Stimulated activated CD4-positive, alpha-beta T cell treated with anti-CD3 and anti-CD28 coated beads, TNF-alpha, amount 100 ng/mL, for 48 hours (primary cell): ENCODE data around the gene TPGS1.

Experiments used
- DNase-seq, 3 donors: peaks; one replicate each; pipeline ENCODE4 v3.0.0-alpha.2; 2020; ENCODE audit warnings: low read depth in 3 of 3

TPGS1 gene

DNA sequence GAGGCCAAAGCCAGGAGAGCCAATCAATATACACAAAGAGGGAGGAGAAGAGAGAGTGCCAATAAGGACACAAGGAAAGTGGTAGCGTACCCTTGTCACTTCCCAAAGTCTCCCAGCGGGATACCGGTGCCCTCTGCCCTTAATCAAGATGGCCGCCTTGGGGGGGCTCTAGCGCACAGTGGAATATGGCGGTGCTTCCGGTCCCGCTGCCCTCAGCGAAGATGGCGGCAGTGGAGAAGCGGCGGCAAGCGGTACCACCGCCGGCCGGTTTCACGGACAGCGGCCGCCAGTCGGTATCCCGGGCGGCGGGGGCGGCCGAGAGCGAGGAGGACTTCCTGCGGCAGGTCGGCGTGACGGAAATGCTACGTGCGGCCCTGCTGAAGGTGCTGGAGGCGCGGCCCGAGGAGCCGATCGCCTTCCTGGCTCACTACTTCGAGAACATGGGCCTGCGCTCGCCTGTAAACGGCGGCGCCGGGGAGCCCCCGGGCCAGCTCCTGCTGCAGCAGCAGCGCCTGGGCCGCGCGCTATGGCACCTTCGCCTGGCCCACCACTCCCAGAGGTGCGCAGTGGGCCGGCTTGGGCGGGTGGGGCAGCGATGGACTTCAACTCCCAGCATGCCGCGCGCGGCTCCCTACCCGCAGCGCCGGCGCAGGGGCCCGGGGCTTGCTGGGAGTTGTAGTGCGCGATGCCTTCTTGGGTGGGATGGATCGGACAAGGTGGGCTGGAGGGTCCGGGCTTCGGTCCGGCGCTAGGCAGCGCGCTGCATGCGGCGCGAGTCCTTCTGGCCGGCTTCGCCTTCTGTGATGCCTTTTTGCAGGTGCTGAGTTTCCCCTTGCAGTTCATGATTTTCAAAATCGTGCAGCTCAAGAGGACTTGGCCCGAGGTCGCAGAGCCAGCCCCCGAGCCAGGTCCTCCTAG lies at the start of gene TPGS1:
TSS of gene TPGS1 (plus strand) at position 212 of the 918 bp plus-strand sequence. CDS start at position 222, 10 bp downstream.
- DNase-seq = peak; percentile 68 to 79 (median 79)

DNA sequence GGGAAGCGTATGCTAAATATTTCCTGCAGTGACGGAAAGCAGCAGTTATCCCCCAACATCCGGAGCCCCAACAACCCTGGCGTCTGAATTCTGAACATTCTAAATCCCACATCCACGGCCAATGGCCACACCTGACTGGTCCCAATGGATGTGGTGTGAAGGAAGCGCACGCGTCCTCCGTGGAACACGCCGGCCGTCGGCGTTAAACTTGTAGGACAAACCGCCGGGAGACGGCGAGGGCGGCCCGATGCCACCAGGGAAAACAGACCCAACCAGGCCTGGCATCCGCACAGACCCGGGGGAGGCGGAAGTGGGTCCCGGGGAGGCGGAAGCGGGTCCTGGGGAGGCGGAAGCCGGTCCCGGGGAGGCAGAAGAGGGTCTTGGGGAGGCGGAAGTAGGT lies 49.7 kb upstream of the TPGS1 start:
- DNase-seq = no peak

DNA sequence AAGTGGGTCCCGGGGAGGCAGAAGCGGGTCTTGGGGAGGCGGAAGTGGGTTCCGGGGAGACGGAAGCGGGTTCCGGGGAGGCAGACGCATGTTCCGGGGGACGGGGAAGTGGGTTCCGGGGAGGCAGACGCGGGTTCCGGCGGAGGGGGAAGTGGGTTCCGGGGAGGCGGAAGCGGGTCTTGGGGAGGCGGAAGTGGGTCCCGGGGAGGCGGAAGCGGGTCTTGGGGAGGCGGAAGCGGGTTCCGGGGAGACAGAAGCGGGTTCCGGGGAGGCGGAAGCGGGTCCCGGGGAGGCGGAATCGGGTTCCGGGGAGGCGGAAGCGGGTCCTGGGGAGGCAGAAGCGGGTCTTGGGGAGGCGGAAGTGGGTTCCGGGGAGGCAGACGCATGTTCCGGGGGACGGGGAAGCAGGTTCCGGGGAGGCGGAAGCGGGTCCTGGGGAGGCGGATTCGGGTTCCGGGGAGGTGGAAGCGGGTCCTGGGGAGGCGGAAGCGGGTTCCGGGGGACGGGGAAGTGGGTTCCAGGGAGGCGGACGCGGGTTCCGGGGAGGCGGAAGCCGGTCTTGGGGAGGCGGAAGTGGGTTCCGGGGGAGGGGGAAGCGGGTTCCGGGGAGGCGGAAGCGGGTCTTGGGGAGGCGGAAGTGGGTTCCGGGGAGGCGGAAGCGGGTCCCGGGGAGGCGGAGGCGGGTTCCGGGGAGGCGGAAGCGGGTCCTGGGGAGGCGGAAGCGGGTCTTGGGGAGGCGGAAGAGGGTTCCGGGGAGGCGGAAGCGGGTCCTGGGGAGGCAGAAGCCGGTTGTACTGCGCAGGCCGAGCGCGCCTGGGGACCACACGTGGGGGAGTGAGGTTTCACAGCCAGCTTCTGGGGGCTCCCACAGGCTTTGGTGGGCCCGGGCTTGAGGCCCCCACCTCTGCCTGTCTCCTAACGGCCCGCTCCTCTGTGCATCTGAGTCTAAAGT lies 48.9 kb upstream of the TPGS1 start:
- no peak for DNase-seq

DNA sequence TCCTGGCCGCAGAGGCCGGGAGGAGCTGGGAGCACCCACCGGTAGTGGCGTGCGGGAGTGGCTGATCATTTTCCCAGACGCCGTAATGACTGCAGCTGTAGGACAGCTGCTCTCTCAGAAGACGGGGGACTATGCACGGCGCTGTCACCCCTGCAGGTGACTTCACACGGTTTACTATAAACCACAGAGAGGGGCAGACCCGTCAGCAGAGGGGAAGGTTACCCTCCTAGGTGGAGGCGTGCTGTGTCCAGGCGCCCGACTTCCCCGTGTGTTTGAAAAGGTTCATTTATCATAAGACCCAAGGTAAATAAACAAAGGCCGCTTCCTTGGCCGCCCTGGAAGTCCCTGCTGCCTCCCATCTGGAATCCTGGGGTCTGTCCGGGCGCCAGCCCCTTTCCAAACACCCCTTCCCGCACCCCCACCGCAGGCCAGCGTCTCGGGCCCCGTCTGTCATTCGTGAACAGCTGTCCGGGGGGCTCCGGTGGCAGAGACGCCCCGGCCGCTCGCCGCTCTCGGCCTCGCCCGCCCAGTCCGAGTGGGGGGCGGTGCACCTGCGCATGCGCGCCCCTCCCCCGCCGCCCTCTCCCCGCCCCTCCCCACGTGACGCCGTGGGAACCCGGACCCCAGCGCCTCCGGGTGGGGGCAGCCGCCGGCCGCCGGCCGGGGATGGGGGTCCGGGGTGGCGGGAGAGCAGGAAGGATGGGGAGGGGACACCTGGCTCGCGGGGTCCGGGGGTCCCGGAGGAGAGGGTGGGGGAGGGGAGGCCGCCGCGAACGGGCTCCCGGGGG lies 47.4 kb upstream of the TPGS1 start:
- DNase-seq = peak in 1 of 3 donors; percentile 33

GRCh38 chr19:460877-461720 lies 46.2 kb upstream of the TPGS1 start, which contains the start of gene SHC2:
Gene SHC2 (minus strand): TSS chr19:461033. CDS start chr19:460996, 37 bp downstream.
- DNase-seq = no peak

GRCh38 chr19:461721-462551 lies 45.4 kb upstream of the TPGS1 start:
- no peak for DNase-seq

DNA sequence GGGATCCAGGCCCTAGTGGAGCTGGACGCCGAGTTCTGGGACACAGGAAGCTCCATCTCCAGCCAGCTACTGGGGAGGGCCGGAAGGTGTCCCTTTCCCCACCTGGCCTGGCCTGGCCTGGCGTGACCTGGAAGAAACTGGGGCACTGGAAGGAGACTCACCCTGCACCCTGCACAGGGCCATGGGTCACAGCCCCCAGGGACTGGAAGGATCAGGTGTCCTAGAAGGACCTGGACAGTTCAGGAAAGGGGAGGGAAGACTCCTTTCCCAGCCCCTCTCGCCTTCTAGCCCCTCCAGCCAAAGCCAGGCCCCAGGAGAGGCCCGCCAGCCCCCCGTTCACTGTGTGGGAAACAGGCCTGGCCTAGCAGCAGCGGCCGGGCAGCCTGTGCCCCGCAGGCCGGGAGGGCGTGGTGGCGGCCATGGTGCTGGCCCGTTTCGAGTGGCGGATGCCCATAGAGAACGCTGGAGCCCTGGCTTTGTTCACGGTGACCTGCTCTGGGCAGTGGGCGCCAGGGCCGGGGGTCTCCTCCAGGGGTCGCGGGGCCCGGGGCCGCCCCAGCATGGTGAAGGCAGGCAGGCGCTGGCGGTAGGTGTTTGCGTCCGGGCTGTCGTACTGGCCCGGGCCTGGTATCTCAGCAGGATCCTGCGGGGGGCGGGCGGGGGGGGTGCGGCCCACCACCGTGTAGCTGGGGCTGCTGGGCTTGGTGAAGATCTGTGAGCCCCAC lies 43.7 kb upstream of the TPGS1 start:
- no peak for DNase-seq

DNA sequence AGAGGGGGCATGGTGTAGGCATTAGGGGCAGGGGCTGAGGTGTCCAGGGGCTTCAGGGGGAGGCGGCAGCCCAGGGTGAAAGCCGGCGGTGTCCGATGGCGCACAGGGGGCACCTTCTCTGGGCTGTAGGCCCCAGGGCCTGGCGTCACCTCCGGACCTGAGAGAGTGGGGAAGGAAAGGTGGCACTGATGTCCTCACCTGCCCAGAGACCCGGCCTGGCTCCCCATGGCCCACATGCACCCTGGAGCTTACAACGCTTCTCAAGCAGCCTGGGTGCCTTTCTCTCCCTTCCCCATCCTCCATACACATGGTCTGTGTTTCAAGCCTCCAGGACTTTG lies 43.1 kb upstream of the TPGS1 start:
- DNase-seq = no peak

DNA sequence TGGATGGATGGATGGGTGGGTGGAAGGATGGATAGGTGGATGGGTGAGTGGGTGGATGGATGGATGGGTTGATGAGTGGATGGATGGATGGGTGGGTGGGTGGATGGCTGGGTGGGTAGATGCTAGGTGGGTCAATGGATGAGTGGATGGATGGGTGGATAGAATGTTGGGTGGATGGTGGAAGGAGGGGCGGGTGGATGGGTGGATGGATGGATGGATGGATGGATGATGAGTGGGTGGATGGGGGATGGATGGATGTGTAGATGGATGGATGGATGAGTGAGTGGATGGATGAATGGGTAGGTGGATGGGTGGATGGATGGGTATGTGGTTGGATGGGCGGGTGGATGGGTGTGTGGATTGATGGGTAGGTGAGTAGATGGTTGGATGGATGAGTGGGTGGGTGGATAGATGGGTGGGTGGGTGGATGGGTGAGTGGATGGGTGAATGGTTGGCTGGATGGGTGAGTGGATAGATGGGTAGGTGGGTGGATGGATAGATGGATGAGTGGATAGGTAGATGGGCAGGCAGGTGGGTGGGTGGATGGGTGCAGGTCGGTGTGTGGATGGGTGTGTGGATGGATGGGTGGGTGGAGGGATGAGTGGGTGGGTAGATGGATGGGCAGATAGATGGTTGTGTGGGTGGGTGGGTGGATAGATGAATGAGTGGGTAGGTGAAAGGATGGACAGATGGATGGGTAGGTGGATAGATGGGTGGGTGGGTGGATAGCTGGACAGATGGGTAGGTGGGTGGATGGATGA lies 42.1 kb upstream of the TPGS1 start:
- DNase-seq = no peak

DNA sequence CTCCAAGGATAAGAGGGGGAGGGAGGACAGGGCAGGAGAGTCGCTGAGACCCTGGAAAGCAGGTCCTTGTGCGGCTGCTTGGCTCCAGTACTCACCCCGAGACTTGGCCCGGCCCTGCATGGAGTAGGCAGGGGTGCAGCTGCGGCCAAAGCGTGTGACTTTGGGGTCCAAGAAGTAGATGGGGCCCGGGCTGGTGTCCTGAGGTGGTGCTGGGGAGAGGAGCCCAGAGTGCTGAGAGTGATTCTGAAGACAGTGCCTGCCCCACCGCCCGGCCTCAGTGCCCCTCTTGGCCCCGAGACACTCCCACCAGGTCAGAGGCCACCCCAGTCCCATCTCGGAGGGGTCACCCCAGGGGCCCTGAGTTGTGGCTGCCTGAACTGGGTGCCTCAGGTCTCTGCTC lies 39.7 kb upstream of the TPGS1 start:
- no peak for DNase-seq

DNA sequence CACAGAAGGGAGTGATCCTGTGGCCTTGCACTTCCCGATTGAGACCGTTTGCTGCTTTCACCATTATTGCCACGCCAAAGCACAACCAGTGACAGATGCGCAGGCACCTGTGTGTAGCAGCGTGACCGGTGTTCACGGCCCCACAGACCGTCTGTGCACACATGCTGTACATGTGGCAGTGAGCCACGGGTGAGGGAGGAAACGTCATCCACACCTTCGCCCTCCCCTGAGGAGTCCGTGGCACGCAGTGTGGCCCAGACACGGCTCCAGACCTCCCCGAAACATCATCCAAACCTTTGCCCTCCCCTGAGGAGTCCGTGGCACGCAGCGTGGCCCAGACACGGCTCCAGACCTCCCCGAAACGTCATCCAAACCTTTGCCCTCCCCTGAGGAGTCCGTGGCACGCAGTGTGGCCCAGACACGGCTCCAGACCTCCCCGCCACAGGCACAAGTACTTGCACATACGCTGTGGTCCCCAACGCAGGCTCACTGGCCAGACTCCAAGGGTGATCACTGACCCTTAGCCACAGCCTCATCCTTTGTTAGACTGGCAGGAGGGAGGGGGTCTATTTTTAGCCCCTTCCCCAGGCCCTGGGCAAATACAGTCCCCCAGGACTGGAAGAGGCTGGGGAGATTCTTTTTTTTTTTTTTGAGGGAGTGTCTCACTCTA lies 38.6 kb upstream of the TPGS1 start:
- DNase-seq = no peak

GRCh38 chr19:469833-470232 lies 37.5 kb upstream of the TPGS1 start:
- DNase-seq = no peak

DNA sequence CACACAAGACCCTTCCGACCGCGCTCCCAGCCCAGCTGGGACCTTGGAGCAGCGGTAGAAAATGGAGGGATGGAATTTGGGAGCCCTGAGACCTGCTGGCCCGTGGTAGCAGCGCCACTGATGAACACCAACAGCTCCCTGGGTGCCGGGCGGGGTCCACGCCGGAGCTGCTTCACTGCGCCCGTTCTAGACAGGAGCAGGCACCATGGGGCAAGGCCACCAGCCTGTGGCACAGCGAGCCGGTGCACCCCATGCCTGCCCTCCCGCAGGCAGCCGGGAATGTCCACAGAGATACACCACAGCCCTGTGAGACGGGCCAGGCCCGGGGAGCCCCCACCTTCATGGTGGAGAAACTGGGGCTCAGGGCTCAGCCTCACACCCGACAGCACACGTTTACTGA lies 36.6 kb upstream of the TPGS1 start:
- no peak for DNase-seq

GRCh38 chr19:472005-472858 lies 35.1 kb upstream of the TPGS1 start:
- DNase-seq = no peak

DNA sequence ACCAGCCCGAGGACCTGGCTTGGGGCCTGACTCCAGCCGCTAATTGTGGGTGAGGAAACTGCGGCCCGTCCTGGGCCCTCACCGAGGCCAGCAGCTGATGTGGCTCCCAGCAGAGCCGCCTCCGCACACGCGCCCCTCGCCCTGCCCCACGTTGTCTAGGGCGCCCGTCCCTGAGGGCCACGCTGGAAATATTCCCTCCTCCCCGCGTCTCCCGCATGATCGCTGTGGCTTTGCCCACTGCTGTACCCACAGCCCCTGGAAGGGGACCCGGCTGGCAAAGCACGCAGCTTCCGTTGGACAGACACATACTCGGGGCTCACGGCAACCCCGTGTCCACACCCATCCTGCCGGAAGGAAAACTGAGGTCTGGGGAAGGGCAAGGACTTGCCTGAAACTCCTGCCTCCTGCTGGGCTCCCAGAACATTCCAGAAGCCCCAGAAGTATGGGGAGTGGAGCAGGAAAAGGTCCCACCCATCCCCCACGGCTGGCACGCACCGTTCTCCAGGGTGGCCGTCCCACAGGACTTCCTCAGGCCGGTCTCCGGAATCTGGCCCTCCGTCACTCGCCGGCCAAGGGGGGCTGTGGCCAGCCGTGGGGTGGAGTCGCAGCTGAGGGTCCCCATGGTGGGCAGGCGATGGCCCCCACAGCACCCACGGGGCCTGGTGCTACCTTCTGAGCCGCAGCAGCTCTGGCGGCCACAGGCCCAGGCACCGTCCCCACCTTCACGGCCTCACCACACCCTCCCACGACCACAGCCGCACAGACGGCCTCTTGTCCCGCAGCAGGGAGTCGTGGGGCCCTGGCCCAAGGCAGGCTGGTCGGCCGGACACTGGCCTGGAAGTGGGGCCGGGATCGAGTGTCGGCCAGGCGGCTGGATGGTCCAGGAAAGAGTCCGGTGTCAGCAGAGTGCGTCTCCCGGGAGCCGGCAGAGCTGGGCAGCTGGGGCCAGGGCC lies 32.9 kb upstream of the TPGS1 start:
- DNase-seq = no peak

GRCh38 chr19:475360-475759 lies 31.9 kb upstream of the TPGS1 start:
- DNase-seq = no peak
